ENCODE data around the gene SPATA13. TPM values are rescaled to one million over a fixed set of nuclear protein-coding genes. Genes with fewer than 3 reads are reported as not detected.

Gene SPATA13
- total and polyA plus RNA-seq, 7 experiments from 2014 or later = 62.2 to 104 (median 96.2) TPM

DNA sequence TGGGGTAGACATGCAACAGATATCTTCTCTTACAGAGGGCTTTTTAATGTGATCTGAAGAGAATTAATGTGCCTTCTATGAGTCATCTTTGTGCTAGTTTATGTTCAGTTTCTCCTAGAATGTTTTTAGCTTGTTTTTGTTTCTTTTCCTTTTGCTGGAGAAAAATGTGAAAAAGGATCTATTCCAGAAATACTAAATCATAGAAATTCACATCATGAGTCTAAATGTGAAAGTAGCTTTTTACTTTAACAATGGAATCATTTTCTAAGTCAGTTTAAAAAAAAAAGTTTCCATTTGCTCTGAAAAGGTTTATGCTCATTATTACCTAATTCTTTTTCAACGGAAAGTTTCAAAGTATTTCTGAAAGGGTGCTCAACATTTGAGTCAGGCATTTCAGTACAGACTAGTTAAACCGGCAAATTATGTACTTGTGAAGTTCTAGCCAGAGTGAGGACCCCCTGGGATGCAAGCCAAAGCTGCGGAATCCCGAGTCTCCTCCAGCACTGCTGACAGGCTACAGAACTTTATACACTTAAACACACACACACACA is 72.9 kb downstream of the SPATA13 start:
- DNase-seq (no peak), ATAC-seq (no peak)
- CTCF ChIA-PET = no interaction called here
- Histone ChIP-seq H3K4me3 (ENCODE audit: low read length) (no peak overlapping the region), H3K36me3 (ENCODE audit: control insufficient read depth in 2 of 3, insufficient read depth in 3 of 3, low read length in 3 of 3) (no peaks in the 10 kb centered on the region), H3K27ac (ENCODE audit: low read depth, low read length) (no peak overlapping the region), H3K27me3 (ENCODE audit: control insufficient read depth in 2 of 2, insufficient read depth in 2 of 2, low read length in 2 of 2) (no peaks in the 10 kb centered on the region), H3K4me1 (ENCODE audit: control insufficient read depth in 2 of 2, insufficient read depth in 2 of 2, low read length in 2 of 2) (peaks cover 0 to 36% of the 10 kb centered on the region in 2 donors), H3K9me3 (ENCODE audit: control insufficient read depth in 2 of 3, low read length in 3 of 3) (no peaks in the 10 kb centered on the region)
- no peaks in the 10 kb centered on the region for H3K27me3 Mint-ChIP-seq
- POLR2A ChIA-PET = interaction anchor here (0.9 to 1.4 kb wide), 3 partner anchors 22 to 37 kb away, joined by 3 to 4 read pairs (median 3); no protein-coding TSS in a partner anchor
- no peak overlapping the region for H3K4me3 Mint-ChIP-seq
- peaks cover 0 to 1% (median 0%) of the 10 kb centered on the region in 11 donors for H3K9me3 Mint-ChIP-seq
- intact Hi-C loops (cut with micrococcal nuclease) = no loop called here
- no peak overlapping the region for H3K27ac Mint-ChIP-seq
- no peaks in the 10 kb centered on the region for H3K36me3 Mint-ChIP-seq
- peaks cover 0 to 31% (median 12%) of the 10 kb centered on the region in 7 donors for H3K4me1 Mint-ChIP-seq

DNA sequence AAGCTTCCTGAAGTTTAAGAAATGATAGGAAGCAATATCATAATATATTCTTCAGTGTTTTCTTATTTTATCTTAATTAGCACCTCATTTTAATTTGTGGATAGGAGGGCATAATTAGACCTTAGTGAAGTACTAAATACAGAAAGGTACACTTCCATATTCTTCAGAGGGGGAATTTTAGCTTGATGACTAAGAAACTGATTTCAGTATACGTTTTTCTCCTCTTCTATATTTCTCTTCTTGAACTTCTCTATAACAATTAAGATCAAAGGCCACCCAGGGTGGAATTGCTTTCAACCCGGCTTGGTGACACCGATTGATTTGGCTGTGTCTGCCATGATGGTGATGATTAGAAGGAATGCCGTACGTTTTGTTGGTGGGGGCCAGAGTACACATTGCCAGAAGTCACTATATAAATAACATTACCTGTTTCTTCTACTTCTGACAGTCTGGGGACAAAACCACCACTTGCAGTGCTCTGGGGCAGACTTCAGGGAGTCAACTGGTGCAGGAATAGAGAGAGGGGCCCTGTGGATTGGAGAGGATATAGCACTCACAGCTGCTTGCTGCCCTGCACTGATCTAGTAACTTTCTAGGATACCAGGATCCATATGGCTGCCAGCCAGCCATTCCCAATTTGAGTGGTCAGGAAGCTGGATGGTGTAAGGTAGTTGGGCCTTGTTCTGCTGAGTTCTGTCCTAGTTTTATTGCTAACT is 73.8 kb downstream of the SPATA13 start:
- H3K27ac ChIP-seq (ENCODE audit: low read depth, low read length) = no peak overlapping the region
- ChIA-PET POLR2A (interaction anchor here (0.6 to 1.4 kb wide), 4 partner anchors 17 to 40 kb away, joined by 3 to 4 read pairs (median 3); no protein-coding TSS in a partner anchor), CTCF (interaction anchor here (0.7 kb wide), 1 partner anchor 74 kb away, joined by 3 read pairs; no protein-coding TSS in a partner anchor)
- Mint-ChIP-seq H3K4me1 (peaks cover 0 to 29% (median 12%) of the 10 kb centered on the region in 7 donors), H3K27ac (no peak overlapping the region), H3K27me3 (no peaks in the 10 kb centered on the region), H3K4me3 (no peak overlapping the region), H3K36me3 (no peaks in the 10 kb centered on the region), H3K9me3 (peaks cover 0 to 1% (median 0%) of the 10 kb centered on the region in 11 donors)
- no peaks in the 10 kb centered on the region for H3K36me3 ChIP-seq (ENCODE audit: control insufficient read depth in 2 of 3, insufficient read depth in 3 of 3, low read length in 3 of 3)
- H3K4me1 ChIP-seq (ENCODE audit: control insufficient read depth in 2 of 2, insufficient read depth in 2 of 2, low read length in 2 of 2) = peaks cover 0 to 31% of the 10 kb centered on the region in 2 donors
- no peak for DNase-seq
- intact Hi-C loops (cut with micrococcal nuclease) = no loop called here
- no peak for ATAC-seq
- H3K27me3 ChIP-seq (ENCODE audit: control insufficient read depth in 2 of 2, insufficient read depth in 2 of 2, low read length in 2 of 2) = no peaks in the 10 kb centered on the region
- no peaks in the 10 kb centered on the region for H3K9me3 ChIP-seq (ENCODE audit: control insufficient read depth in 2 of 3, low read length in 3 of 3)
- no peak overlapping the region for H3K4me3 ChIP-seq (ENCODE audit: low read length)

- Histone ChIP-seq H3K27me3 (ENCODE audit: control insufficient read depth in 2 of 2, insufficient read depth in 2 of 2, low read length in 2 of 2) (no peaks in the 10 kb centered on the region), H3K4me3 (ENCODE audit: low read length) (no peak overlapping the region), H3K9me3 (ENCODE audit: control insufficient read depth in 2 of 3, low read length in 3 of 3) (no peaks in the 10 kb centered on the region), H3K27ac (ENCODE audit: low read depth, low read length) (no peak overlapping the region), H3K36me3 (ENCODE audit: control insufficient read depth in 2 of 3, insufficient read depth in 3 of 3, low read length in 3 of 3) (no peaks in the 10 kb centered on the region), H3K4me1 (ENCODE audit: control insufficient read depth in 2 of 2, insufficient read depth in 2 of 2, low read length in 2 of 2) (peaks cover 0 to 6% of the 10 kb centered on the region in 2 donors)
- ATAC-seq = no peak
- peaks cover 0 to 12% (median 5%) of the 10 kb centered on the region in 7 donors for H3K4me1 Mint-ChIP-seq
- intact Hi-C loops (cut with micrococcal nuclease) = no loop called here
- POLR2A ChIA-PET = interaction anchor here (0.7 kb wide), 1 partner anchor 769 kb away, joined by 3 read pairs; no protein-coding TSS in a partner anchor
- H3K9me3 Mint-ChIP-seq = no peaks in the 10 kb centered on the region
- H3K4me3 Mint-ChIP-seq = no peak overlapping the region
- H3K27me3 Mint-ChIP-seq = no peaks in the 10 kb centered on the region
- H3K27ac Mint-ChIP-seq = peak overlapping the region in 1 of 9 donors; percentile 0
- no peaks in the 10 kb centered on the region for H3K36me3 Mint-ChIP-seq
- DNase-seq = no peak
- CTCF ChIA-PET = no interaction called here
These were observed 76.8 kb downstream of the SPATA13 start for GRCh38 chr13:24237356-24237755.

GRCh38 chr13:24241336-24241735 is 80.8 kb downstream of the SPATA13 start:
- intact Hi-C loops (cut with micrococcal nuclease) = no loop called here
- ATAC-seq (no peak), DNase-seq (no peak)
- CTCF ChIA-PET = no interaction called here
- Mint-ChIP-seq H3K4me3 (no peak overlapping the region), H3K9me3 (no peaks in the 10 kb centered on the region), H3K4me1 (peaks cover 0 to 6% (median 3%) of the 10 kb centered on the region in 7 donors), H3K27me3 (no peaks in the 10 kb centered on the region), H3K27ac (peak overlapping the region in 1 of 9 donors; percentile 36), H3K36me3 (no peaks in the 10 kb centered on the region)
- H3K27ac ChIP-seq (ENCODE audit: low read depth, low read length) = no peak overlapping the region
- POLR2A ChIA-PET = interaction anchor here (1.0 kb wide), 1 partner anchor 28 kb away, joined by 4 read pairs; no protein-coding TSS in a partner anchor
- no peaks in the 10 kb centered on the region for H3K9me3 ChIP-seq (ENCODE audit: control insufficient read depth in 2 of 3, low read length in 3 of 3)
- no peaks in the 10 kb centered on the region for H3K27me3 ChIP-seq (ENCODE audit: control insufficient read depth in 2 of 2, insufficient read depth in 2 of 2, low read length in 2 of 2)
- no peaks in the 10 kb centered on the region for H3K36me3 ChIP-seq (ENCODE audit: control insufficient read depth in 2 of 3, insufficient read depth in 3 of 3, low read length in 3 of 3)
- no peak overlapping the region for H3K4me3 ChIP-seq (ENCODE audit: low read length)
- H3K4me1 ChIP-seq (ENCODE audit: control insufficient read depth in 2 of 2, insufficient read depth in 2 of 2, low read length in 2 of 2) = no peaks in the 10 kb centered on the region

DNA sequence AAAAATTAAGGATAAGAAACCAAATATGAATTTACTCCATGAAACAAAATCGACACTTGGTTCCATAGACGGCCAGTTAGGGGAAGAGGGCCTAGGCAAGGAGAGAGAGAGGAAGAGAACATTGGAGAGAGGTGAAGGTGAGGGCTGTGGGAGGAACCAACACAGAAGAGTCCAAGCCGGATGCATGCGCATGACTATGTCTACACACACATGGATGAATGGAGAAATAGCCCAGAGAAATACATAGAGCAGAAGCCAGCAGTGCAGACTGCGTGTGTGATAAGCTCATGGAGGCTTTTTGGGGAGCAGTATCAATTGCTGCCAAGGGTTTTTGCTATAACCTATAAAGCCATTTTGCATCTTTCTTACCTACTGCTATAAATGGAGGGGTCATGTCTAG is 81.6 kb downstream of the SPATA13 start:
- intact Hi-C loops (cut with micrococcal nuclease) = no loop called here
- Histone ChIP-seq H3K9me3 (ENCODE audit: control insufficient read depth in 2 of 3, low read length in 3 of 3) (no peaks in the 10 kb centered on the region), H3K27me3 (ENCODE audit: control insufficient read depth in 2 of 2, insufficient read depth in 2 of 2, low read length in 2 of 2) (no peaks in the 10 kb centered on the region), H3K4me3 (ENCODE audit: low read length) (no peak overlapping the region), H3K27ac (ENCODE audit: low read depth, low read length) (no peak overlapping the region), H3K4me1 (ENCODE audit: control insufficient read depth in 2 of 2, insufficient read depth in 2 of 2, low read length in 2 of 2) (no peaks in the 10 kb centered on the region), H3K36me3 (ENCODE audit: control insufficient read depth in 2 of 3, insufficient read depth in 3 of 3, low read length in 3 of 3) (no peaks in the 10 kb centered on the region)
- no peak for ATAC-seq
- H3K4me1 Mint-ChIP-seq = peaks cover 0 to 9% (median 7%) of the 10 kb centered on the region in 7 donors
- no peak overlapping the region for H3K27ac Mint-ChIP-seq
- H3K4me3 Mint-ChIP-seq = no peak overlapping the region
- H3K36me3 Mint-ChIP-seq = no peaks in the 10 kb centered on the region
- H3K9me3 Mint-ChIP-seq = no peaks in the 10 kb centered on the region
- no peaks in the 10 kb centered on the region for H3K27me3 Mint-ChIP-seq
- no peak for DNase-seq
- CTCF ChIA-PET = no interaction called here
- POLR2A ChIA-PET = interaction anchor here (0.5 to 1.0 kb wide), 2 partner anchors 28 to 29 kb away, joined by 3 to 4 read pairs; no protein-coding TSS in a partner anchor

- H3K27me3 ChIP-seq (ENCODE audit: control insufficient read depth in 2 of 2, insufficient read depth in 2 of 2, low read length in 2 of 2) = no peaks in the 10 kb centered on the region
- ATAC-seq (no peak), DNase-seq (no peak)
- no peaks in the 10 kb centered on the region for H3K36me3 ChIP-seq (ENCODE audit: control insufficient read depth in 2 of 3, insufficient read depth in 3 of 3, low read length in 3 of 3)
- CTCF ChIA-PET = no interaction called here
- H3K9me3 Mint-ChIP-seq = no peaks in the 10 kb centered on the region
- no peaks in the 10 kb centered on the region for H3K9me3 ChIP-seq (ENCODE audit: control insufficient read depth in 2 of 3, low read length in 3 of 3)
- peak overlapping the region in 1 of 9 donors; percentile 33 for H3K27ac Mint-ChIP-seq
- no peaks in the 10 kb centered on the region for H3K36me3 Mint-ChIP-seq
- H3K27ac ChIP-seq (ENCODE audit: low read depth, low read length) = no peak overlapping the region
- no peaks in the 10 kb centered on the region for H3K27me3 Mint-ChIP-seq
- no peak overlapping the region for H3K4me3 ChIP-seq (ENCODE audit: low read length)
- H3K4me1 Mint-ChIP-seq = peaks cover 0 to 15% (median 11%) of the 10 kb centered on the region in 7 donors
- POLR2A ChIA-PET = no interaction called here
- no peak overlapping the region for H3K4me3 Mint-ChIP-seq
- intact Hi-C loops (cut with micrococcal nuclease) = no loop called here
- no peaks in the 10 kb centered on the region for H3K4me1 ChIP-seq (ENCODE audit: control insufficient read depth in 2 of 2, insufficient read depth in 2 of 2, low read length in 2 of 2)
These were observed 82.8 kb downstream of the SPATA13 start for GRCh38 chr13:24243302-24243701.

Measured in naive thymus-derived CD4-positive, alpha-beta T cell (primary cell).